Adipocyte (in vitro differentiated cells): Measurements from ENCODE around the gene ERVFRD-1.
"Not testable (repeated sequence)": the region's sequence is repeated elsewhere in the genome, so short reads cannot be mapped to it uniquely, and the experiment has no call there.

ENCODE experiments used
- DNase-seq: peaks from one replicate; pipeline ENCODE4 v3.0.0-alpha.2; 2015; ENCODE audit warnings: low read depth
- H3K27me3 ChIP-seq: replicated peaks from 2 replicates; pipeline ENCODE4 v1.7.0; 2013; ENCODE audit warnings: mild to moderate bottlenecking, low read length, moderate library complexity; ENCODE audit not compliant: control insufficient read depth, insufficient read depth
- H3K36me3 ChIP-seq: 2 replicates; pipeline ENCODE4 v1.7.0; 2013; ENCODE audit warnings: low read length, mild to moderate bottlenecking, moderate library complexity; ENCODE audit not compliant: control insufficient read depth, insufficient read depth, severe bottlenecking
- H3K4me1 ChIP-seq: 2 replicates; pipeline ENCODE4 v1.7.0; 2013; ENCODE audit warnings: mild to moderate bottlenecking, low read length, moderate library complexity; ENCODE audit not compliant: control insufficient read depth, insufficient read depth
- H3K4me3 ChIP-seq: 2 replicates; pipeline ENCODE4 v1.7.0; 2013; ENCODE audit warnings: mild to moderate bottlenecking, low read length, moderate library complexity
- H3K9ac ChIP-seq: 2 replicates; pipeline ENCODE4 v1.7.0; 2013; ENCODE audit warnings: mild to moderate bottlenecking, low read length, moderate library complexity
- H3K9me3 ChIP-seq: 2 replicates; pipeline ENCODE4 v1.7.0; 2013; ENCODE audit warnings: mild to moderate bottlenecking, low read length, moderate library complexity; ENCODE audit not compliant: control insufficient read depth

ERVFRD-1 gene

DNA sequence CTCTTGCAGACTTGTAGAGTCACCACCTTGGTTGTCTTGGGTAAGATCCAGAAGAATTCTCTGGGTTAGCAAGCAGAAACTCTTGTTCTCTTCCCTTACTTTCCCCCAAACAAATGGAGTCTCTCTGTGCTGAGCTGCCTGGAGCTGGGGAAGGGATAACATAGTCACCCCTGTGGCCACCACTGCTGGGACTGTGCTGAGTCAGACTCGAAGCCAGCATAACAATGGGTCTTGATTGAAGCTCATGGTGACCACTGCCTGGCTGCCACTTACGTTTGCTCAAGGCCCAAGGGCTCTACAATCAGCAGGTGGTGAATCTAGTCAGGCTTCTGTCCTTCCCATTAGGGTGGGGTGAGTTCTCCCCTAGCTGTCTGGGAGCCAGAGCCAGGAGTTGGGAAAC lies 15.4 kb upstream of the ERVFRD-1 start:
- H3K36me3 ChIP-seq = no peaks in the 10 kb centered on the region
- peaks cover 12% of the 10 kb centered on the region for H3K4me1 ChIP-seq
- H3K9ac ChIP-seq = no peak overlapping the region
- DNase-seq = no peak
- H3K9me3 ChIP-seq = no peaks in the 10 kb centered on the region
- H3K4me3 ChIP-seq = no peak overlapping the region
- no peaks in the 10 kb centered on the region for H3K27me3 ChIP-seq

DNA sequence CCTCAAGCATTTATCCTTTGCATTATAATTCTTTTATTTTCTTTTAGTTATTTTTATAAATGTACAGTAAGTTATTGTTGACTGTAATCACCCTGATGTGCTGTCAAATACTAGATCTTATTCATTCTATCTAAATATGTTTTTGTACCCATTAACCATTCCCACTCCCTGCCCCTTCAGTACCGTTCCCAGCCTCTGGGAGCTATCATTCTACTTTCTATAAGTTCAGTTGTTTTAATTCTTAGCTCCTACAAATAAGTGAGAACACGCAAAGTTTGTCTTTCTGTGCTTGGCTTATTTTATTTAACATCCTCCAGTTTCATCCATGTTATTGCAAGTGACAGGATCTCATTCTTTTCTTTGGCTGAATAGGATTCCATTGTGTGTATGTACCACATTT lies 12.5 kb upstream of the ERVFRD-1 start:
- Histone ChIP-seq H3K36me3 (no peaks in the 10 kb centered on the region), H3K27me3 (no peaks in the 10 kb centered on the region), H3K4me3 (no peak overlapping the region), H3K9me3 (no peaks in the 10 kb centered on the region), H3K4me1 (peaks cover 24% of the 10 kb centered on the region), H3K9ac (no peak overlapping the region)
- DNase-seq = no peak

DNA sequence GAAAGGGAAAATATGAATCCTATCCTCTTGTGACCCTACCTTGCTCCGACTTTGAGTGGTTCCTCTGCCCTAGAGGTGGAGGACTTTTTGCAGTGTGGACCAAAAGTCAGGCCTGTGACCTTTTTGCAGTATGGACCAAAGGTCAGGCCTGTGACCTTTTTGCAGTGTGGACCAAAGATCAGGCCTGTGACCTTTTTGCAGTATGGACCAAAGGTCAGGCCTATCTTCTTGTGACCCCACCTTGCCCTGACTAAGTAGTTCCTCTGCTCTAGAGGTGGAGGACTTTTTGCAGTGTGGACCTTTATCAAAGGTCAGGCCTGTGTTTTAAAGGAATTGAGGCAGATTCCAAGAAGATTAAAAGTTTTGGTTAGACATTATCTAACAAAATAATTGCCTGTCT lies 10.9 kb upstream of the ERVFRD-1 start:
- Histone ChIP-seq H3K4me1 (peaks cover 24% of the 10 kb centered on the region), H3K9ac (no peak overlapping the region), H3K9me3 (no peaks in the 10 kb centered on the region), H3K4me3 (no peak overlapping the region), H3K27me3 (no peaks in the 10 kb centered on the region), H3K36me3 (no peaks in the 10 kb centered on the region)
- DNase-seq = no peak

DNA sequence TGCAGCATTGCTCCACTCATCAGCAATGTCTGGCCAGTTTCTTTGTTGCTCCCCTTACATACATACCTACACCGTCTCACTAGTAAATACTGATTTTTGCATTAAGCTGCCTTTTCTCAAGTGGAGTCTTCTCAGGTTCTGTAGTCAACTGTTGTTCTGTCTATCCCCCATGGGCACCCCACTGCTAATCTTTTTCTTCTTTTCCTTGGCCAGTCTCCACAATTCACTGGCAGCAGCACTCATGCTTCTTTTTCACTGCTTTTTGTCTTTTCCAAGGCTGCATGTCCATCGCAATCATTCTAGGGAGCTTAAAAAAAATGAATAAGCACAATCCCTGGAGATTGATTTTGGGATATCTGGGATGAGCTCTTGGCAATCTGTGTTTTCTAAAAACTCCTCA lies 10.3 kb upstream of the ERVFRD-1 start:
- H3K27me3 ChIP-seq = no peaks in the 10 kb centered on the region
- no peaks in the 10 kb centered on the region for H3K36me3 ChIP-seq
- no peak overlapping the region for H3K4me3 ChIP-seq
- H3K9me3 ChIP-seq = no peaks in the 10 kb centered on the region
- DNase-seq = peak; percentile 65
- no peak overlapping the region for H3K9ac ChIP-seq
- peaks cover 24% of the 10 kb centered on the region for H3K4me1 ChIP-seq

DNA sequence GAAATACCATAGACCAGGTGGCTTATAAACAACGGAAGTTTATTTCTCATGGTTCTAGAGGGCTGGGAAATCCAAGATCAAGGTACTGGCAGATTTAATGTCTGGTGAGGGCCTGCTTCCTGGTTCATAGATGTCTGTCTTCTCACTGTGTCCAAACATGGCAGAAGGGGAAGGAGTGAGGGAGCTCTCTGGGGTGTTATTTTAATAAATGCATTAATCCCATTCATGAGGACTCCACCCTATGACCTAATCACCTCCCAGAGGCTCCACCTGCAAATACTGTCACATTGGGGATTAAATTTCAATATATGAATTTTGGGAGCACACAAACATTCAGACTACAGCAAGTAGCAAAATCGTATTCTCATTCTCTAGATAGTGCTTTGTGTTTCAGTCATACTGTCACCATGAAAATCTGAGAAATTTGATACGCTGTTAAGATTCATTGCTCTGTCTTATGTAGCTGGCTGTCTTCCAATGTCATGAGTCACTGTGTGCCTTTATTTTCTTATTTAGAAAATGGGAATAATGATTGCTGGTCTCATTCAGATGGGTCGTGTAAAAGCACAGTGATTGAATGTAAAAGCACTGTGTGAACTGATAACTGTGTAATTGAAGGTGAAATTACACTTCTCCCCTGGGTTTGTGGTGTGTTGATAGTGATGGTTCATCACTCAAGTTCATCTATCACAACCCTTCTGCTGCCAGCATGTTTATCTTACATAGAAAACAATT lies 8.9 kb upstream of the ERVFRD-1 start:
- peak; percentile 42 for DNase-seq
- Histone ChIP-seq H3K9ac (no peak overlapping the region), H3K9me3 (no peaks in the 10 kb centered on the region), H3K4me3 (no peak overlapping the region), H3K36me3 (no peaks in the 10 kb centered on the region), H3K27me3 (no peaks in the 10 kb centered on the region), H3K4me1 (peaks cover 32% of the 10 kb centered on the region)

DNA sequence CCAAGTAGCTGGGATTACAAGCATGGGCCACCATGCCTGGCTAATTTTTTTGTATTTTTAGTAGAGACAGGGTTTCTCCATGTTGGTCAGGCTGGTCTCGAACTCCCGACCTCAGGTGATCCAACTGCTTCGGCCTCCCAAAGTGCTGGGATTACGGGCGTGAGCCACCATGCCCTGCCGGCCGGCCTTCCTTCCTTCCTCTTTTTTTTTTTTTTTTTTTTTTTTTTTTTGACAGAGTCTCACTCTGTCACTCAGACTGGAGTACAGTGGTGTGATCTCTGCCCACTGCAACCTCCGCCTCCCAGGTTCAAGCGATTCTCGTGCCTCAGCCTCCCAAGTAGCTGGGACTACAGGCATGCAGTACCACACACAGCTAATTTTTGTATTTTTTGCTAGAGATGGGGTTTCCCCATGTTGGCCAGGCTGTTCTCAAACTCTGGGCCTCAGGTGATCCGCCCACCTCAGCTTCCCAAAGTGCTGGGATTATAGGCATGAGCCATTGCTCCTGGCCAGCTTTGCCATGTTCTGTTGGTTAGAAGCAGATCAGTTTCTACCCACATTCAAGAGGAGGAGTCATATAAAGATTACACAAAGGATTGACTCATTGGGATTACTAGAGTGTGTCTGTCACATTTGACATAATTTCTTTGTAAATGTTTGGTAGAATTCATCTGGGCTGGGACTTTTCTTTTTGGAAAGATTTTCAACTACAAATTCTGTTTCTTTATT lies 4.4 kb upstream of the ERVFRD-1 start:
- not testable (repeated sequence) for H3K9ac ChIP-seq, H3K36me3 ChIP-seq, H3K9me3 ChIP-seq, H3K27me3 ChIP-seq
- peak; percentile 50 for DNase-seq
- Histone ChIP-seq H3K4me3 (peak overlapping the region; percentile 2), H3K4me1 (peaks cover 17% of the 10 kb centered on the region)

DNA sequence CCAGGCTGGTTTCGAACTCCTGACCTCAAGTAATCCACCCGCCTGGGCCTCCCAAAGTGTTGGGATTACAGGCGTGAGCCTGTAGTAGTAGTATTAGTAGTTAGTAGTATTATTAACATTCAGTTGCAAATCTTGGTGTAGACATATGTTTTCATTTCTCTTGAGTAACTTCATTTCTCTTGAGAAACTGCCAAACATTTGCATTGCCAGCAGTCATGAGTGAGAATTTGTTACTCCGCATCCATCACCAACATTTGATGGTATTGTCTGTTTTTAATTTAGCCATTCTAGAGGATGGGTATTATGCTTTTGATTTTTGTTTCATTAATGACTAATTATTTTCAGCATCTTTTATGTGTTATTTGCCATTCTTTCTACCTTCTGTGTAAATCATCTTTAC lies 1.5 kb upstream of the ERVFRD-1 start:
- H3K36me3 ChIP-seq = no peaks in the 10 kb centered on the region
- peak; percentile 49 for DNase-seq
- peaks cover 11% of the 10 kb centered on the region for H3K4me1 ChIP-seq
- no peak overlapping the region for H3K9ac ChIP-seq
- H3K9me3 ChIP-seq = no peaks in the 10 kb centered on the region
- H3K27me3 ChIP-seq = no peaks in the 10 kb centered on the region
- no peak overlapping the region for H3K4me3 ChIP-seq

DNA sequence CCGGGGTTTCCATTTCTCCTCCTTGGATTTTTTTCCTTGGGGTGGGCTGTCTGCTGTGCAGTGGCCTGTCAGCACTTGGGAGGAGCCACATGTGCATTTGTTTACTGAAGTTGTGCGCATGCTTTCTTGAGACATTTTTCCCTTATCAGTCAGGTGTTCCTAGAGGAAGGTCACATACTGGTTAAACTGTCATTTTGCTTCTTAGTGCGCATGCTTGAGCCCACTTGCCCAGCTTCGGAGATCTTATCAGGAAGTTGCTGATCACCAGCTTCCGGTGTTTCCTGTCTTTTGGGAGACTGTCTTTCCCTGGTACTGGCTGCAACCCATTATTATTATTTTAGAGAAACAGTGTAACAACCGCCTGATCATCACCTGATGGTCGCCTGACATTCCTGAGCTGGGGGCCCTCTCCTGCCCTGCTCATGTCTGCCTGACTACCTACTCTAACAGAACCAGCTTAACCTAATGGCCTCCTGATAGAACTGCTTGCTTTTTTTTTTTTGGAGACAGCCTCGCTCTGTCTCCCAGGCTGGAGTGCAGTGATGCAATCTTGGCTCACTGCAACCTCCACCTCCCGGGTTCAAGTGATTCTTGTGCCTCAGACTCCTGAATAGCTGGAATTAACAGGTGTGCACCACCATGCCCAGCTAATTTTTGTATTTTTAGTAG lies 378 bp upstream of the ERVFRD-1 start:
- H3K36me3 ChIP-seq = no peaks in the 10 kb centered on the region

DNA sequence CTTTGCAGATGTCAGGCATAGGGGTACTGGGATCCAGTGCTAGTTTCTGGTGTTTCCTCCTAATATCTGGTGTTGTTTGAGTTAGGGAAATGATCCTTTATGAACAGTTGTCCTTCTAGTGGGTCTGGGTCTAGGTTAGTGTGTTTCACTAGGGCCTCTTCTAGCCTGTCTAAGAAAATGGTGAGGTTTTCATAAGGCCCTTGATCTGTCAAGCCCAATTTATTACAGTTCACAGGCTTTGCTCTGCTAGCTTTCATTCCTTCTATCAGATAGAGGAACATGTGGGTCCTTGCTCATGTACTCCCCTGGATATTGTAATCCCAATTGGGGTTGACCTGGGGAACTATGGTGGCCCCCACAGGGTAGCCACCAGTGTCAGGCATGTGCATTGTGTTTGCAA lies 2.8 kb downstream of the ERVFRD-1 start:
- DNase-seq = no peak
- no peak overlapping the region for H3K9ac ChIP-seq
- H3K4me1 ChIP-seq = peaks cover 4% of the 10 kb centered on the region
- H3K9me3 ChIP-seq = no peaks in the 10 kb centered on the region
- H3K36me3 ChIP-seq = no peaks in the 10 kb centered on the region
- H3K4me3 ChIP-seq = no peak overlapping the region
- H3K27me3 ChIP-seq = no peaks in the 10 kb centered on the region

More for the DNA sequence above, 378 bp upstream of the ERVFRD-1 start:
- H3K27me3 ChIP-seq = no peaks in the 10 kb centered on the region
- no peaks in the 10 kb centered on the region for H3K9me3 ChIP-seq
- no peak overlapping the region for H3K4me3 ChIP-seq
- H3K4me1 ChIP-seq = peaks cover 12% of the 10 kb centered on the region
- no peak for DNase-seq
- H3K9ac ChIP-seq = no peak overlapping the region

DNA sequence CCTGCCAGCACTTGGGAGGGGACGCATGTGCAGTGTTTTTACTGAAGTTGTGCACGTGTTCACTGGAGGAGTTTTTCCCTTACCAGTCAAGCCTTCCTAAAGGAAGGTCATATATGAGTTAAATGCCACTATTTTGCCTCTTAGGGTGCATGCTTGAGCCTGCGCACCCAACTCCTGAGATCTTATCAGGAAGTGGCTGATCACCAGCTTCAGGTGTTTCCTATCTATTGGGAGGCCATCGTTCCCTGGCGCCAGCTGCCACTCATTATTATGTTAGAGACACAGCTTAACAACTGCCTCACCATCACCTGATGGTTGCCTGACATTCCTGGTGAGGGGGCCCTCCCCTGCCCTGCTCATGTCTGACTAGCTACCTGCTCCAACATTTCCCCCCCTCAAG lies 8.5 kb downstream of the ERVFRD-1 start:
- no peak overlapping the region for H3K9ac ChIP-seq
- DNase-seq = no peak
- H3K4me3 ChIP-seq = no peak overlapping the region
- peaks cover 8% of the 10 kb centered on the region for H3K36me3 ChIP-seq
- peaks cover 1% of the 10 kb centered on the region for H3K4me1 ChIP-seq
- H3K27me3 ChIP-seq = no peaks in the 10 kb centered on the region
- H3K9me3 ChIP-seq = no peaks in the 10 kb centered on the region

DNA sequence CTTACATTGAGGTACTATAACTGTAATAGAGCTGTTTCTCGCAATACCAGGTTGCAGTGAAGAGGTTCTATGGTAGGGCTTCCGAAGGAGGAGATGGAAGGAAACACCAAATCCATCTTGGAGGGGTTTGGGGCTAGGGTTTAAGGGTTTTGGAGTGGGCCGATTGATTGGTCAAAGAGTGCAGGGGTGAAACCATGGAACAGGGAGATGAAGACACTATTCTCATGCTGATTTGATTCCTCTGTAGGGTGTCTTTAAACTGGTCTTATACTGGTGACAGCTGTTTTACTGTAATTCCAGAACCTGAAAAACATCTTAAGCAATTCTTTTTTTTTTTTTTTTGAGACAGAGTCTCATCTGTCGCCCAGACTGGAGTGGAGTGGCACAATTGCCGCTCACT lies 10.1 kb downstream of the ERVFRD-1 start:
- DNase-seq = no peak
- peaks cover 8% of the 10 kb centered on the region for H3K36me3 ChIP-seq
- H3K4me1 ChIP-seq = no peaks in the 10 kb centered on the region
- H3K9me3 ChIP-seq = no peaks in the 10 kb centered on the region
- H3K27me3 ChIP-seq = no peaks in the 10 kb centered on the region
- H3K9ac ChIP-seq = no peak overlapping the region
- H3K4me3 ChIP-seq = no peak overlapping the region
